ENCODE results near the gene ARL3.
A peak's percentile ranks its signal among the peaks of the same experiment; 100 is the strongest.
"Not testable (repeated sequence)": the region's sequence is repeated elsewhere in the genome, so short reads cannot be mapped to it uniquely, and the experiment has no call there.

Gene ARL3

GRCh38 chr10:102713814-102714620 lies at the start of gene ARL3:
ARL3 (minus strand) TSS chr10:102714397; CDS start chr10:102714275, 122 bp downstream.
- DNase-seq, result peak; percentile 99

- no peak for DNase-seq
Measured at GRCh38 chr10:102763037-102763607, 48.9 kb upstream of the ARL3 start.

DNA sequence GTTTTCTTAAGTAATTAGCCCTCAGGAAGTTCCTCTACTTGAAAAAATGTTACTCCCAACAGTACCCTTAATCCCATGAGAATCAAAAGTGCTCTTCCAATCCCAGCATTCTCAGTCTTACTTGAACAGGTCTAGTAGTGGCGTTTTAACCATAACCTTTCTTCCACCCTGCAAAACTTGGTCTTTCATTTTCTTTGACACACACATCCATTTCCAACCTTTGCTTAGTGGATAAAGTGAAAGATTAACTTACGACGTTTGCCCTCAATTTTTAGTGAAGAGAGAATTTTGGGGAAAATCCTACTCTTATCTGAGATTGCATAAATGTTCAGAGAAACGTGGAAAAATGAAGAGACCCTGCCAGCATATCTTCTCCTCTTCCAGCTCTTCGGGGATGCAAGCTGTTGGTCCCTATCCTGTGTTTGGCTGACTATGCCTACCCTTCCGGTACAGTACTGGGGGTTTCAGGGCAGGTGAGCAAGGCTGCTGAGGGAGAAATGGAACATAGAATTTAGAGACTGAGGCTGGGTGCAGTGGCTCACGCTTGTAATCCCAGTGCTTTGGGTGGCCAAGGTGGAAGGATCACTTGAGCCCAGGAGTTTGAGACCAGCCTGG lies 48.3 kb upstream of the ARL3 start:
- DNase-seq, result no peak

- DNase-seq, result no peak
Measured at GRCh38 chr10:102761981-102762380, 47.8 kb upstream of the ARL3 start.

GRCh38 chr10:102759497-102760210 lies 45.5 kb upstream of the ARL3 start:
- no peak for DNase-seq

GRCh38 chr10:102758933-102759262 lies 44.7 kb upstream of the ARL3 start:
- not testable (repeated sequence) for DNase-seq

DNA sequence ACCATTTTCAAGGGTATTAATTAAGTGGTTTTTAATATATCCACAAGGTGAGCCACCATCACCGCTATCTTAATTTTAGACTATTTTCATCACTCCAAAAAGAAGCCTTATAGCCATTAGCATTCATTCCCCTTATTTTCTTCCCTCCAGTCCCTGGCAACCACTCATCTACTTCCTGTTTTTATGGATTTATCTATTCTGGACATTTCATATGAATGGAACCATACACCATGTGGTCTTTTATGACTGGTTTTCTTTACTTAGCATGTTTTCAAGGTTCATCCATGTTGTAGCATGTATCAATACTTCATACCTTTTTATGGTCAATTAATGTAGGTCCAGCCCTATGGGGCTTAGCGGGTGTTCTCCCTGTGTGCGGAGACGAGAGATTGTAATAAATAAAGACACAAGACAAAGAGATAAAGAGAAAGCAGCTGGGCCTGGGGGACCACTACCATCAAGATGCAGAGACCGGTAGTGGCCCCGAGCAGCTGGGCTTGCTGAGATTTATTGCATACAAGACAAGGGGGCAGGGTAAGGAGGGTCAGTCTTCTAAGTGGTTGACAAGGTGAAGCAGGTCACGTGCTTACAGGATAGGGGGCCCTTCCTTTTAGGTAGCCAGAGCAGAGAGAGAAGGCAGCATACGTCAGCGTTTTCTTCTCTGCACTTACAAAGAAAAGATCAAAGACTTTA lies 44.2 kb upstream of the ARL3 start:
- DNase-seq, result no peak

GRCh38 chr10:102757323-102757722 lies 43.1 kb upstream of the ARL3 start:
- DNase-seq, result no peak

GRCh38 chr10:102753718-102754117 lies 39.5 kb upstream of the ARL3 start:
- no peak for DNase-seq

DNA sequence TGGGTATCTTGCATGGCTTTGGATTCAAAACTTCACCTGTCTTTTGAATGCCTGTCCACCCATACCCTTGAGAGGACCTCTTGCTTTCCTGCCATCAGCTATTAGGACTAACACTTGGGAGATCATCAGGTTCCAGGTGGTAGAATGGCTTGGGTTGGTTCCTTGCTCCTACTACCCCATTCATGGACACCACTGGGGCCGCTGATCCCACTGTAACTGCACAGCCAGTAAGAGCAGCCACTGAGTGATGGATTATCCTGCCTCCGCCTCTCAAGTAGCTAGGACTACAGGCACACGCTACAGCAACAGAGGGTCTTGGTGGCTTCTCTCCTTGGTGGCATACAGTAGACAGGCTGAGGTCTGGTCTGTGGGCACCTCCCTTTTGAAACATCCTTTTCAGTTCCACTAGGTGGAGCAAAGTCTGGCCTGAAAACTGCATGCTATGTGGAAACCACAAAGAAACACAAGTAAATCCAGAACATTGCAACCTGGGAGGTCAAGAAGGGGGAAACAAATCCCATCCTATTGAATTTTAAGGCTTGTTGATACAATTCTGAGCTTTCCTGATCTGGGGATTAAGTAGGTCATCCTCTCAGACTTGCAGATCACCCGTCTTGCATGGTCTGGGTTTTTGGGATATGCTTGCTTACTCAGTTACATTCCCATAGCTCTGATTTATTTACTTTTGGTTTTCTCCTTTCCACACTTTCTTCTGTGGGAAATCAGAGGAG lies 38.9 kb upstream of the ARL3 start:
- peak; percentile 33 for DNase-seq

DNA sequence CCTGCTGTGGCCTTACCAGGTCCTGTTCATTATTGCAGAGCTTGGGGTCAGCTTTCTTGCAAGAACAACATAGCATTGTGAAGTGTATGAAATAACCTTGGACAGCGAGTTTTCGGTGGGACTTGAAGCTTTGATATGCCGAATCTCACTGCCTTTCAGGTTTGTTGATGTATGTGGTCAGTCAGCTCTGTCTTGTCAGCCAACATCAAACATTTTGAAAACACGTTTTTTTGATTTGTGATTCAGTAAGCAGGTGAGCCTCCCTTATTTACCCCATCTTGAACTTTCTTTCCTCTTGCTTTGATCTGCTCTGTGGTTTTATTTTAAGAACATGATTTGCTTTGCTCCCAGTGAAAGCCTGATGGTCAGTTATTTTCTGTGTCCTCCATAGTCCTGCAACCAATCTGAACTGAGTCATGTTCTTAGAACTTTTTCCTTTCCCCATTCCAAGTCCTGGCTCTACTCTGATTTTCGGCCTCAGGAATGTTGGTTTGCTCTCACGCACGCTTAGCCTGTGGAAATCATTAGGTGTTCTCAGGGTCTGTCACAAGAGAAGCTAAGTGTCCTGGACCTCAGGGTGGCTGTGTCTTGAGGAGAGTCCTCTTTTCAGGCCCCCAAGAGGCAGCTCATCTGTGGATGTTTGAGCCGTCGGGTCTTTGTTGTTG lies 38.2 kb upstream of the ARL3 start:
- DNase-seq, result no peak

DNA sequence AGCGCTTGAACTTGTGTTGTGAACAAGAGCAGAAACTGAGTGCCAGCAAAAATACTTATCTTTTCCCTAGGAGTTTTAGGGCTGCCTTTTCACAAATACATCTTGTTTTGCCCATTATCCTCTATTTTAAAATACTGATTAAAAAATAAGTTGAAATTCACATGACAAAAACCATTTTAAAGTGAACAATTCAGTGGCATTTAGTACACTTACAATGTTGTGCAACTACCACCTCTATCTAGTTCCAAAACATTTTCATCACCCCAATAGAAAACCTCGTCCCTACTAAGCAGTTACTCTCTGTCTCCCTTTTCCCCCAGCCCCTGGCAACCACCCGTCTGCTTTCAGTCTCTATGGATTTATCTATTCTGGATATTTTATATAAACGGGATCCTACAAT lies 31.0 kb upstream of the ARL3 start:
- no peak for DNase-seq

DNA sequence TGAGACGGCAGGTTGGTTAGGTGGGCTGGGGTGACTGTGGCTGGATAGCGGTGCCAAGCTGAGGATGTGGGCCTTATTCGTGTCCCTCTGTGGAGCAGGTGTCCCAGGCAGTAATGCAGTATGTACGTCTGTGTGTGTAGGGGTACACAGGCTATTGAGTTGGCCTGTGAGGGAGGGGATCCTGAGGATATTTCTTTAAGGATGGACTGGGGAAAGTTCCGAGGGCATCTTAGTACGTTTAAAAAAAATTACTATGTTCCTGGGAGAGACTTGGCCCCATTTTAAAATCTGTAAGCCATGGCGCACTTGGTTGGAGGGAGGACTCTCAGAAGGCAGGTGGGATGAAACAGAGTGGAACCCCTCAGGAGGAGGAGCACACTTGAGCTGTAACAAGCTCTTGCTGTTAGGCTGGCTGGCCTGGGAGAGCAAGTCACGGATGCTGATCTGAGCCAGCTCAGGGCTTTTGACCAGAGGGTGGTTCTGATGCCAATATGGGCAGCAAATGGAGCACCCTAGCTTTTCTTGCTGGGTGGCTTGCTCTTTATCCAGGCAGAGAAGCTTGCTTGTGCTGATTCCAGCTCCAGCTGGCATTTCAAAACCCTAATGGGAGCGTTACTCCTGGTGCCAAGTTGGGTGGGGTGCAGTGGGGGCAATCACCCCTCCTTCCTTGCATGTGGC lies 30.3 kb upstream of the ARL3 start:
- peak; percentile 16 for DNase-seq

DNA sequence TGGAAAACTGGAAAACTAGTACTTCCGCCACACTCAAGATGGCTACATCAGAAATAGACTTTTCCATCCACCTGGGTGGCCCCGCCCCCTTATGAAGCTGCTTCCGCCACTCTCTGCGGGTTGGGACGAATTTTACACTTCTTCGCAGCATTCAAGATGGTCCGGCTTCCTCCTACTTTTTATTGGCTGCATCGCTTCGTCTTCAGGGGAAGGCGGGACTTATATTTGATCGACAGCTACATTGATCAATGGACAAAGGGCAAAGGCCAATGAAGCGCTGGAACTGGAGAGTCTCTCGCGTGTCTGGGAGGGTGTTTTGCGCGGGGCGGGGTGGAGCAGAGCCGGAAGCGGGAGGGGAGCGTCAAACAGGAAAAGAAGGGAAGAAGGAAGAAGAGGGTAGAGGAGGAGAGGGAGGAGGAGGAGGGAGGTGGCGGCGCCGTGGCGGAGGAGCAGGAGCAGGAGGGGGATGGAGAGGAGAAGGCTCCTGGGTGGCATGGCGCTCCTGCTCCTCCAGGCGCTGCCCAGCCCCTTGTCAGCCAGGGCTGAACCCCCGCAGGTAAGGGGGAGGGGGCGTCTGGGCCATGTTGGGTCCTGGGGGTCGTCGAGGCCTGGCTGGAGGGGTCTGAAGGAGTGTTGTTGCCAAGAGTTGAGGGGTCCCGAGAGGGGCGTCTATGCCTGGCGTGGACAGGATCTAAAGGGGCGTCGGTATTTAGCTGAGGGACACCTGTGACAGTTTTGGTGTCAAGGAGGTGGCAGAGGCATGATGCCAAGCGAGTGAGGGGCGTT lies 29.6 kb upstream of the ARL3 start, which contains the start of gene WBP1L:
Gene WBP1L (plus strand): TSS at position 361 of the 786 bp plus-strand sequence. CDS start 106 bp downstream, at position 467.
- peak; percentile 99 for DNase-seq

DNA sequence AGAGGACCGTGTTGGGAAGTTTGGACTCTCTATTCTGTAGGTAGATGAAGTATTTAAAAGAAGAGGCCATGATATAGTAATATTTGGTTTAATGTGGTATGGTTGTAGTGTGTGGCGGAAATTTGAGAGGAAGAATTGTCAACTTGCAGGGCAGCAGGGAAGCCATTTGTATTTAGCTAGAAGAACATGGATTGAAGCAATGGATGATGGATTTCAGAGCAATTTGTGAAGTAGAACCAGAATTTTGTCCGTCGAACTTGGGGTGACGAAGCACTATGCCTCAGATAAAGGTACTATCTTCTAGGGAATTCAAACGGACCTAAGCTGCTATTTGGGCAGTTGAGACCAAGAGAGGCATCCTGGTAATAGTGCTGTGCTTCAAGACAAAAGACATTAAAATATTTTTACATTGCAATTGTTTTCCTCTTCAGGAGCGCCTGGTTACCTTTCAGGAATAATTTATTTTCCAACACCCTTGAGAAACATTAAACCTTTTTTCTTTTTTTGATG lies 28.9 kb upstream of the ARL3 start:
- DNase-seq, result no peak

DNA sequence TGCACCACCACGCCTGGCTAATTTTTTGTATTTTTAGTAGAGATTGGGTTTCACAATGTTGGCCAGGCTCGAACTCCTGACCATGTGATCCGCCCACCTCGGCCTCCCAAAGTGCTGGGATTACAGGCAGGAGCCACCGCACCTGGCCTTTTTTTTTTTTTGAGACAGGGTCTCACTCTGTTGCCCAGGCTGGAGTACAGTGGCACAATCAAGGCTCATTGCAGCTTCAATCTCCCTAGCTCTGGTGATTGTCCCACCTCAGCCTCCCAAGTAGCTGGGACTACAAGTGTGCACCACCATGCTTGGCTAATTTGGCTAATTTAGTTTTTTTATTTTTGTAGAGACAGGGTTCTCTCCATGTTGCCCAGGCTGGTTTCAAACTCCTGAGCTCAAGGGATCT lies 28.1 kb upstream of the ARL3 start:
- DNase-seq, result not testable (repeated sequence)

DNA sequence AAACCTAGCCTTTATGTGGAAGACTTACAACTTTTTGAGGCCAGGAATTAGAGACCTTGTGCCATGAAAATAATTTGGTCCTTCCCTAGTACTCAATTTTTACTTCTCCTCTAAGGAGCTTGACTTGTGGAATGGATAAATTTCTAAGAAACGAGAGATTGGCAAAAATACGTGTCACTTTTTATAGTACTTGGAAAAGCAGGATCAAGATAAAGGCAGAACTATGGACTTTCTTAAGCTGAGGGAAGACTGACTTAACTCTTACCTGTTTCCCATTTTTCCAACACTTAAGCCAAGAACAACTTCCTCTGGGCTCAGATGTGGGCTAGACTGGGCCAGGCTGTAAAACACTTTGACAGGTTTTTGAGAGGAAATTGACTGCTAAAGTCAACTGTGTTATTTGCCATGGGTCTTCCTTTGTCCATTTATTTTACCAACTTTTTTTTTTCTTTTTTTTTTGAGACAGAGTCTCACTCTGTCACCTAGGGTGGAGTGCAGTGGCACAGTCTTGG lies 27.6 kb upstream of the ARL3 start:
- no peak for DNase-seq

GRCh38 chr10:102740229-102740628 lies 26.0 kb upstream of the ARL3 start:
- no peak for DNase-seq

- no peak for DNase-seq
Measured at GRCh38 chr10:102738692-102739121, 24.5 kb upstream of the ARL3 start.

Data from activated CD4-positive, alpha-beta T cell treated with anti-CD3 and anti-CD28 coated beads, Interleukin-2, amount 50 U/mL, for 16 hours (primary cell).